ENCODE measurements around the gene TES. TPM values are rescaled to one million over a fixed set of nuclear protein-coding genes. Genes with fewer than 3 reads are reported as not detected.

The TES gene
- total RNA-seq, 3 donors from 2014 or later = 101 to 224 (median 106) TPM

DNA sequence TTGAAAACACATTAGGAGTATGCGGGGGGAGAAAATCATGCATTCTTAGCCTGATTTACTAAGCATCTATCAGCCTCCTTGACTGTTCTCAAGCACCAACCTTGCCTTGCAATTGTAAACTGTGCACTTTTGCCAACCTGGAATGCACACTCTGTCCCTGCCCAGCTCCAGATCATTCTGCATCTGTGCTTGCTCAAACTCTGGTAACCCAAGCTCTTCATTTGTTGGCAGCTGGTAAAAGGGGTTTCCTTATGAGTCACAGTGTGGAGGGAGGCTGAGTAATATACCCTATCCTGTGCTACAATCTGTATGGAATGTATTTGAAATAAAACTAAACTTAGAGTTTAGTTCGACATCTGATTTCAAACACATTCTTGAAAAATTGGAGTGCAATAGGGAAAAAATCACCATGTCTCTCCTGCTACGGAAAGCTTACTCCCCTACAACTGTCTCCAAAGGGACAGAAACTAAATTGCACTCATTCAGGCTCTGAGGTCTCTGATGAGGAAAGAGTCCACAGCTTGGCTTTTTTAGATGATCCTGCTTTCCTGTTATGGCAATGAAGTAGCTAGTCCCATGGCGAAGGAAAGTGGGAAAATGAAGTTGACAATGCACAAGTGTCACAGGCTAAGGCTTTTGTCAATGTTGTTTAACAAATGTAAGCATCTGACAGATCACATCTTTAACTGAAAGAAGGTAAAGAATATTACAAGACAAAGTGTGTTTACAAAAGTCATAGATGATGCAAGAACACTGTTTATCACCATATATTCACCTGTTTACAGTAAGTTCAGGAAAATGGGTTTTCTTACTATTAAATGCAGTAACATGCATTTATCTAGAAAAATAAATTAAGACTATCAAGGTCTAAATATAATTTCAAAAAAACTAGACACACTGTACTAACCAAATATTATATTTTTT lies 61.9 kb downstream of the TES start:
- Histone ChIP-seq H3K4me3 (no peak overlapping the region), H3K36me3 (ENCODE audit: low read depth) (no peaks in the 10 kb centered on the region), H3K9me3 (no peaks in the 10 kb centered on the region), H3K4me1 (ENCODE audit: low read depth) (peaks cover 5% of the 10 kb centered on the region)
- intact Hi-C loops (cut with DNase I, micrococcal nuclease) = no loop called here
- TF ChIP-seq, protein P1, sequence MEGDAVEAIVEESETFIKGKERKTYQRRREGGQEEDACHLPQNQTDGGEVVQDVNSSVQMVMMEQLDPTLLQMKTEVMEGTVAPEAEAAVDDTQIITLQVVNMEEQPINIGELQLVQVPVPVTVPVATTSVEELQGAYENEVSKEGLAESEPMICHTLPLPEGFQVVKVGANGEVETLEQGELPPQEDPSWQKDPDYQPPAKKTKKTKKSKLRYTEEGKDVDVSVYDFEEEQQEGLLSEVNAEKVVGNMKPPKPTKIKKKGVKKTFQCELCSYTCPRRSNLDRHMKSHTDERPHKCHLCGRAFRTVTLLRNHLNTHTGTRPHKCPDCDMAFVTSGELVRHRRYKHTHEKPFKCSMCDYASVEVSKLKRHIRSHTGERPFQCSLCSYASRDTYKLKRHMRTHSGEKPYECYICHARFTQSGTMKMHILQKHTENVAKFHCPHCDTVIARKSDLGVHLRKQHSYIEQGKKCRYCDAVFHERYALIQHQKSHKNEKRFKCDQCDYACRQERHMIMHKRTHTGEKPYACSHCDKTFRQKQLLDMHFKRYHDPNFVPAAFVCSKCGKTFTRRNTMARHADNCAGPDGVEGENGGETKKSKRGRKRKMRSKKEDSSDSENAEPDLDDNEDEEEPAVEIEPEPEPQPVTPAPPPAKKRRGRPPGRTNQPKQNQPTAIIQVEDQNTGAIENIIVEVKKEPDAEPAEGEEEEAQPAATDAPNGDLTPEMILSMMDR (IDR thresholded peaks at IDR 0.05) = no peak
- DNase-seq = peak in 1 of 3 donors; percentile 21
- peak; percentile 81 for ATAC-seq

DNA sequence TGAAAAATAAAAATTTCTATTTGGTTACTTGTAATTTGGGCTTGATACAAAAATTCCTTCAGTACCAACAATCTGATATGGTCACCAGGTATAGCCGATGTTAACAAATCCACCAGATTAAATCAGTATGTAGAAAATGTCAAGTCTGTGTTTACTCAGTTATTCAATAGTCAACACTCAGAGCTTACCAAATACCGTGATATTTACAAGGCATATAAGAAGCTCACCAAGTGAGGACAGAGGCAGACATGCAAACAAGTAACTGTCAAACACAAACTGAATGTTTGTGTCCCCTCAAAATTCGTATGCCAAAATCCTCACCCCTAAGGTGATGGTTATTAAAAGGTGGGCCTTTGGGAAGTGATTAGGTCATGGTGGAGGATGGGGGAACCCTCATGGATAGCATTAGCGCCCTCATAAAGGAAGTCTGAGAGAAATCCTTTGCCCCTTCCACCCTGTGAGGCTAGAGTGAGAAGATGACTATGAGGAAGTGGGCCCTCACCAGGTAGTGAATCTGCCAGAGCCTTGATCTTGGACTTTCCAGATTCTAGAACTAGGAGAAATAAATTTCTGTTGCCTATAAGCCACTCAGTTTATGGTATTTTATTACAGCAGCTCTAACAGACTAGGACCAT lies 63.1 kb downstream of the TES start:
- TF ChIP-seq, protein P1 (IDR thresholded peaks at IDR 0.05) = no peak
- Histone ChIP-seq H3K9me3 (no peaks in the 10 kb centered on the region), H3K4me1 (ENCODE audit: low read depth) (peaks cover 5% of the 10 kb centered on the region), H3K4me3 (no peak overlapping the region), H3K36me3 (ENCODE audit: low read depth) (no peaks in the 10 kb centered on the region)
- DNase-seq (no peak), ATAC-seq (no peak)
- intact Hi-C loops (cut with DNase I, micrococcal nuclease) = no loop called here

DNA sequence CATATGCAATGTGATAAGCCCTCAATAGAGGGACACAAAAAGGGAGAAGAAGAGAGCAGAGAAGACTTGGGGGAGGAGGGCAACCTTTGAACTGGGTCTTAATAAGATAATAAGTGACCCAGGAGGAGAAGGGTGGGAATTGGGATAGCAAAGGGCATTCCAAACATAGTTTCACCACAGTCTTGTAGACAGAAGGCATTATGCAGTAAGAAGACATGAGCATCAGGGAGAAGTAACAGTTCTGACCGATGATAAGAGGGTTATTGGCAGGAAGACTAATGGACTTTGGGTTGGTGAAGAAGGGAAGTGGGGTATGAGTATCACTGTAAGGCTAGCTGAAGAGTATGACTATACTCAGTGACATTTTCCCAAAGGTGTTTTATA lies 63.6 kb downstream of the TES start:
- Histone ChIP-seq H3K4me3 (no peak overlapping the region), H3K4me1 (ENCODE audit: low read depth) (peaks cover 5% of the 10 kb centered on the region), H3K36me3 (ENCODE audit: low read depth) (no peaks in the 10 kb centered on the region), H3K9me3 (no peaks in the 10 kb centered on the region)
- ATAC-seq = no peak
- TF ChIP-seq, protein P1 (IDR thresholded peaks at IDR 0.05) = no peak
- DNase-seq = no peak
- intact Hi-C loops (cut with DNase I, micrococcal nuclease) = no loop called here

DNA sequence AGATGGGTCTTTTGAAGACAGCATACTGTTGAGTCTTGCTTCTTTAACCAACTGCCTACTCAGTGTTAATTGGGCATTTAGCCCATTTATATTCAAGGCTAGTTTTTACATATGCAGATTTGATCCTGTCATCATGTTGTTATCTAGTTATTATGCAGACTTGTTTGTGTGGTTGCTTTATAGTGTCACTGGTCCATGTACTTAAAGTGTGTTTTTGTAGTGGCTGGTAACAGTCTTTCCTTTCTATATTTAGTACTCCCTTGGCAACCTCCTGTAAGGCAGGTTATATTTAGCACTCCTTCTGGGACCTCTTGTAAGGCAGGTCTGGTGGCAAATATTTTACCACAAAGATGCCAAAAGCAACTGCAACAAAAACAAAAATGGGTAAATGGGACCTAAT lies 66.7 kb downstream of the TES start:
- no peak overlapping the region for H3K4me3 ChIP-seq
- no peak for ATAC-seq
- DNase-seq = no peak
- TF ChIP-seq, protein P1 (IDR thresholded peaks at IDR 0.05) = no peak
- peaks cover under 1% of the 10 kb centered on the region for H3K4me1 ChIP-seq (ENCODE audit: low read depth)
- H3K36me3 ChIP-seq (ENCODE audit: low read depth) = no peaks in the 10 kb centered on the region
- no peaks in the 10 kb centered on the region for H3K9me3 ChIP-seq
- intact Hi-C loops (cut with DNase I, micrococcal nuclease) = no loop called here

DNA sequence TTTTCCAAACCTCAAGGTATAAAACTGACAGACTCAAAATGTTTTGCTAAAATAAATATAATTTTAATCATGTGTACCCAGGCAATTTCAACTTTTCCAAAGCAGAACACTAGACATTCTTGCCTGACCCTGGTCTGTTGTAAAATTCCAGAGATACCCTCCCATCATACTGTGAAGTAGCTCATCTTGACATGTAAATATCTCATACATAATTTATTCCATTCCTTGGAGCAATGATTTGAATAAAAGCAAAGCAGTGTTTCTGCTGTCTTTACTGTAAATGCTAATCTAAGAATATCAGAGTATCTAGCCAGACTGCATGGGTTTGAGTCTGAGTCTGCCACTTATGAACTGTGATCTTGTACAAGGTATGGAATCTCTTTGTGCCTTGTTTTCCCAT lies 68.9 kb downstream of the TES start:
- intact Hi-C loops (cut with DNase I, micrococcal nuclease) = no loop called here
- no peak overlapping the region for H3K4me3 ChIP-seq
- no peaks in the 10 kb centered on the region for H3K9me3 ChIP-seq
- TF ChIP-seq, protein P1 (IDR thresholded peaks at IDR 0.05) = no peak
- DNase-seq (no peak), ATAC-seq (no peak)
- no peaks in the 10 kb centered on the region for H3K36me3 ChIP-seq (ENCODE audit: low read depth)
- no peaks in the 10 kb centered on the region for H3K4me1 ChIP-seq (ENCODE audit: low read depth)

Measured in mucosa of descending colon (tissue), 3 donors.